Thoracic aorta (tissue), 2 donors: ENCODE measurements around the gene PITX3. TPM values are rescaled to one million over a fixed set of nuclear protein-coding genes. Genes with fewer than 3 reads are reported as not detected.

Experiments used
- ATAC-seq: fragments of 150-250 bp; one replicate; pipeline ENCODE4 v1.8.0; 2017; ENCODE audit warnings: low read depth; ENCODE audit not compliant: insufficient number of reproducible peaks, low FRiP score
- DNase-seq: peaks from one replicate; pipeline ENCODE4 v3.0.0-alpha.2; 2020; ENCODE audit warnings: low spot score
- H3K27ac ChIP-seq, 2 donors: fragments of 200-600 bp; sonication (generic); 1 replicate in 1 of 2; 2 replicates in 1 of 2; pipeline ENCODE4 v1.5.1; 2016; ENCODE audit warnings: mild to moderate bottlenecking in 2 of 2, moderate library complexity in 2 of 2
- H3K27me3 ChIP-seq: fragments of 200-600 bp; sonication (generic); replicated peaks from 2 replicates; pipeline ENCODE4 v1.6.0; 2016; ENCODE audit warnings: mild to moderate bottlenecking; ENCODE audit not compliant: insufficient read depth
- H3K36me3 ChIP-seq: fragments of 200-600 bp; sonication (generic); one replicate; pipeline ENCODE4 v1.5.1; 2016
- H3K4me1 ChIP-seq, 2 donors: fragments of 200-600 bp; sonication (generic); 1 replicate in 1 of 2; 2 replicates in 1 of 2; pipeline versions ENCODE4 v1.5.1 to v1.6.0; 2016; ENCODE audit warnings: low read depth in 2 of 2, mild to moderate bottlenecking in 1 of 2; ENCODE audit not compliant: control insufficient read depth in 1 of 2
- H3K4me3 ChIP-seq: fragments of 200-600 bp; sonication (generic); 2 replicates; pipeline ENCODE4 v1.5.1; 2016; ENCODE audit warnings: mild to moderate bottlenecking
- H3K9me3 ChIP-seq: fragments of 200-600 bp; sonication (generic); 2 replicates; pipeline ENCODE4 v1.5.1; 2016
- CTCF ChIP-seq: fragments of 200-600 bp; sonication (generic); IDR thresholded peaks from one replicate; pipeline ENCODE4 v1.5.1; 2019; ENCODE audit warnings: antibody characterized with exemption
- total RNA-seq, 2 donors: library from RNA; depleted of rRNA; stranded (reverse); fragments of >200 nt; gene quantifications; one replicate each; pipeline versions ENCODE4 v1.1.0 to v1.2.3, GENCODE V29; 2016

The PITX3 gene
- not detected for total RNA-seq

GRCh38 chr10:102241444-102242117 is at the start of gene PITX3:
Gene PITX3, minus strand, starts transcription at chr10:102241512. Its CDS starts 9,432 bp downstream, at chr10:102232080.
- peak; percentile 49 for ATAC-seq
- no peaks in the 10 kb centered on the region for H3K9me3 ChIP-seq
- peaks cover 12 to 29% of the 10 kb centered on the region in 2 donors for H3K4me1 ChIP-seq
- DNase-seq = peak; percentile 80
- TF ChIP-seq CTCF = no peak
- no peaks in the 10 kb centered on the region for H3K36me3 ChIP-seq
- H3K4me3 ChIP-seq = peak within 1 kb of the TSS; percentile 77
- H3K27me3 ChIP-seq = no peaks in the 10 kb centered on the region
- no peak within 1 kb of the TSS for H3K27ac ChIP-seq

- H3K4me3 ChIP-seq = no peak overlapping the region
- peaks cover 6 to 12% of the 10 kb centered on the region in 2 donors for H3K4me1 ChIP-seq
- no peaks in the 10 kb centered on the region for H3K9me3 ChIP-seq
- no peaks in the 10 kb centered on the region for H3K27me3 ChIP-seq
- DNase-seq = no peak
- ATAC-seq = no peak
- no peak overlapping the region for H3K27ac ChIP-seq
- no peak for TF ChIP-seq CTCF
- peaks cover 2% of the 10 kb centered on the region for H3K36me3 ChIP-seq
Observed at GRCh38 chr10:102289840-102290239, 48.5 kb upstream of the PITX3 start.

- no peak for DNase-seq
- Histone ChIP-seq H3K4me1 (peaks cover 6 to 12% of the 10 kb centered on the region in 2 donors), H3K27ac (no peak overlapping the region), H3K4me3 (no peak overlapping the region), H3K36me3 (no peaks in the 10 kb centered on the region), H3K27me3 (no peaks in the 10 kb centered on the region), H3K9me3 (no peaks in the 10 kb centered on the region)
- TF ChIP-seq CTCF = no peak
- ATAC-seq = no peak
Observed at GRCh38 chr10:102289356-102289755, 48.0 kb upstream of the PITX3 start.

- no peaks in the 10 kb centered on the region for H3K9me3 ChIP-seq
- H3K4me3 ChIP-seq = no peak overlapping the region
- peaks cover 6 to 12% of the 10 kb centered on the region in 2 donors for H3K4me1 ChIP-seq
- H3K27me3 ChIP-seq = no peaks in the 10 kb centered on the region
- H3K27ac ChIP-seq = no peak overlapping the region
- no peaks in the 10 kb centered on the region for H3K36me3 ChIP-seq
- no peak for DNase-seq
- TF ChIP-seq CTCF = no peak
- no peak for ATAC-seq
Observed at GRCh38 chr10:102287991-102288390, 46.7 kb upstream of the PITX3 start.

GRCh38 chr10:102287538-102287937 is 46.2 kb upstream of the PITX3 start:
- peaks cover 6 to 12% of the 10 kb centered on the region in 2 donors for H3K4me1 ChIP-seq

More at GRCh38 chr10:102287538-102287937, 46.2 kb upstream of the PITX3 start:
- H3K36me3 ChIP-seq = no peaks in the 10 kb centered on the region
- H3K4me3 ChIP-seq = no peak overlapping the region
- ATAC-seq = no peak
- H3K27ac ChIP-seq = no peak overlapping the region
- DNase-seq = no peak
- no peak for TF ChIP-seq CTCF
- H3K9me3 ChIP-seq = no peaks in the 10 kb centered on the region
- H3K27me3 ChIP-seq = no peaks in the 10 kb centered on the region
